AG04449 (cell line): ENCODE measurements around the gene TSPAN17.

Experiments
- CTCF ChIA-PET: fragments of 350-600 bp; formaldehyde crosslinking; extraction: SDS; loops from one replicate; lab custom pipeline; 2021; ENCODE audit warnings: antibody characterized with exemption; lab: Yijun Ruan, JAX
- POLR2A ChIA-PET: fragments of 400-600, 350-600 bp; formaldehyde crosslinking; extraction: SDS; loops from one replicate; lab custom pipeline; 2020; ENCODE audit warnings: antibody characterized with exemption, inconsistent platforms; lab: Yijun Ruan, JAX
- DNase-seq: peaks from one replicate; pipeline ENCODE4 v3.0.0-alpha.2; 2010; ENCODE audit warnings: low read depth, low spot score
- H3K4me3 ChIP-seq: 2 replicates; pipeline ENCODE4 v1.5.1; 2011; ENCODE audit warnings: low read depth, mild to moderate bottlenecking, control low read depth, low read length
- TF ChIP-seq, protein P1 (sequence below): IDR thresholded peaks from one replicate; pipeline ENCODE4 v1.5.1; 2011; ENCODE audit warnings: mild to moderate bottlenecking, moderate library complexity, low read length, control low read depth, inconsistent platforms; ENCODE audit not compliant: insufficient read depth; ENCODE audit errors: missing control alignments

The TSPAN17 gene

DNA sequence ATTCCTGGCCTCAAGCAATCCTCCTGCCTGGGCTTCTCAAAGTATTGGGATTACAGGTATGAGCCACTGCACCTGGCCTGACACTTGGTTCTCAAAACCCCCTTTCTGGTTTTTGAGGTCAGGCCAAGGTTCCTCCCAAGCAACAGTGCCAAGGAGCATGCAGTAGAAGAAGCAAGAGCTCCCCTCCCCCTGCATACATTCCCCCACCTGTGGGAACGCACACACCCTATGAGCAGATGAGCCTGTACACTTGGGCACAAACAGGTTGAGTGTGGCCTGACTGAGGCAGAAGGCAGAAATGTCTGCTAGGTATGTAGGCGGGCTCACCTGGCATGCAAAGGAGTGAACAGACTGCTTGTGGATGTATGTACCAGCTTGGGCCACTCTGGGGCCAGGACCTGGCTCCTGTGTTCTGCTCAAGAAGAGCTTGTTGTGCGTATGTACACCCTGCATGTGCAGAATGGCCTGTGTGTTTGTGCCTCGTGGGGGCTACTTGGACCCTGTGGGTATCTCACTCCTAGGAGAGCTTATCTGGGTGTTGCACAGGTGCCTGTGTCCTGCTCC is 39.1 kb upstream of the TSPAN17 start:
- CTCF ChIA-PET, result interaction anchor here (0.7 to 2.3 kb wide), 4 partner anchors 35 to 160 kb away, joined by 3 to 8 read pairs (median 4); no protein-coding TSS in a partner anchor
- POLR2A ChIA-PET, result no interaction called here
- no peak for DNase-seq
- TF ChIP-seq, protein P1, sequence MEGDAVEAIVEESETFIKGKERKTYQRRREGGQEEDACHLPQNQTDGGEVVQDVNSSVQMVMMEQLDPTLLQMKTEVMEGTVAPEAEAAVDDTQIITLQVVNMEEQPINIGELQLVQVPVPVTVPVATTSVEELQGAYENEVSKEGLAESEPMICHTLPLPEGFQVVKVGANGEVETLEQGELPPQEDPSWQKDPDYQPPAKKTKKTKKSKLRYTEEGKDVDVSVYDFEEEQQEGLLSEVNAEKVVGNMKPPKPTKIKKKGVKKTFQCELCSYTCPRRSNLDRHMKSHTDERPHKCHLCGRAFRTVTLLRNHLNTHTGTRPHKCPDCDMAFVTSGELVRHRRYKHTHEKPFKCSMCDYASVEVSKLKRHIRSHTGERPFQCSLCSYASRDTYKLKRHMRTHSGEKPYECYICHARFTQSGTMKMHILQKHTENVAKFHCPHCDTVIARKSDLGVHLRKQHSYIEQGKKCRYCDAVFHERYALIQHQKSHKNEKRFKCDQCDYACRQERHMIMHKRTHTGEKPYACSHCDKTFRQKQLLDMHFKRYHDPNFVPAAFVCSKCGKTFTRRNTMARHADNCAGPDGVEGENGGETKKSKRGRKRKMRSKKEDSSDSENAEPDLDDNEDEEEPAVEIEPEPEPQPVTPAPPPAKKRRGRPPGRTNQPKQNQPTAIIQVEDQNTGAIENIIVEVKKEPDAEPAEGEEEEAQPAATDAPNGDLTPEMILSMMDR, result no peak
- H3K4me3 ChIP-seq, result no peak overlapping the region

DNA sequence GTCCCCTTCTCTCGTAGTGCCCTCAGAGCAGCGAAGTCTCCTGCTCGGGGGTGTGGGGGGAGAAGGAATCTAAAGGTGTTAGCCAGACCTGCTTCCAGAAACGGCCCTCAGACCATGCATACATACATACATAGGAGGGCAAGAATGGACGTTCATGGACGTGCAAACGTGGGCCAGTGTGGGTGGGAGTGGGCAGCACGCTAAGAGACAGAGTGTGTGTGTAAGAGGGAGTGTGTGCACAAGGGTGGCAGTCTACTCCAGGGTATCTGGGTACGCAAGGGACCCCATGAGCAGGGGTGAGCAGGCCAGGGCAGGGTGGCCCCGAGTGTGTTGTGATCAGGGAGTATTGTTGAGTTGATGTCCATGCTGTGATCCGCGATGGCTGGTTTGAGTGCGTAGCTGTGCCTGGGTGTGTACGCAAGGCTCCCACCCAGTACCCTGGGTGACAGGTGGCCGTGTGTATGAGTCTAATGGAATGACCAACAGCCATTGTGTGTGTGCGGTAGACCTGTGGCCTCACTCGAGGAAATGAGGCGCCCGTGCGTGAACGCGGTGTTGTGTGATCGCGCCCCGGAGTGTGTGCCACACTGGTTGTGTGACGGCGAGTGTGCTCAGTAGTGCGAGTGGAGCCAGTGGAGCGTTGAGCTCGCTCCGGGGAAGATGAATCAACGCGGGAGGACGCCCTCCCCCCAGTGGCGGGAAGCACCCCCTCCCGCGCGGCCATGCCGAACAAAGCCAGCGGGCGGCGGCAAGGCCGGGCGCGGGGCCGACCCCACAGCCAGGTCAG is 38.2 kb upstream of the TSPAN17 start:
- ChIA-PET CTCF (interaction anchor here (1.2 to 2.3 kb wide), 2 partner anchors 66 to 161 kb away, joined by 3 to 8 read pairs; no protein-coding TSS in a partner anchor), POLR2A (no interaction called here)
- DNase-seq, result no peak
- peak overlapping the region; percentile 64 for H3K4me3 ChIP-seq
- TF ChIP-seq, protein P1, result no peak

DNA sequence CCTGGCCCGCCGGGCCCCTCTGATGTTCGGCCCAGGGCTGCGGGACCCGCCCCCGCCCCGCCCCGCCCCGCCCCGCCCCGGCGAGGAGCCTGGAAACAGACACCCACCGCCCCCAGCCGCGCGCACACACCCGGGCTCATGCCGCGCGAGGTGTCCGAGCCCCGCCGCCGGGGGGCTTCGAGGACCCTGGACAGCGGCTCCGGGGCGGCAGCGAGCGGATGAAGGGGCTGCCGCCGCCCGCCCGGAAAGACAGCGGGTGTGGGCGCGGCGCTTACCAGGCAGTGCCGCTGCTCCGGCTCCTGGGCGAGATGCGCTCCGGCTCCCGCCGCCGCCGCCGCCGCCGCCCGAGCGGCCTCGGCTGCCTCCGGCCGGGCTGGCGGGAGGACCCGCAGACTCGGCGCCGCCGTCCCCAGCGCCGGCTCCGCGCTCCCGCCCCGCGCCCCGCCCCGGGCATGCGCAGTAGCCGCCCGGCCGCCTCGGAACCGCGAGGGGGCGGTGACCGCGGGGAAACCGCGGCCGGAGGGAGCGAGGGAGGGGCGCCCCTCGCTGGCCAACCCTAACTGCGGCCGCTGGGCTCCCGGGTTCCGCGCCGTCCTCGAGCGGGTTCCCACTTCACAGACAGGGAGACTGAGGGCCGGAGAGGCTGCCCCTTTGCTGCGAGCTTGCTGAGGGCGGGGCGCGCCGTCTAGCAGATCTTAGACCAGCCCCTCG is 37.4 kb upstream of the TSPAN17 start, which contains the start of gene GPRIN1:
Gene GPRIN1, minus strand, starts transcription at position 433 of the 711 bp plus-strand sequence. CDS start 10,322 bp downstream, outside the sequence.
- ChIA-PET POLR2A (no interaction called here), CTCF (interaction anchor here (2.3 kb wide), 1 partner anchor 67 kb away, joined by 8 read pairs; no protein-coding TSS in a partner anchor)
- TF ChIP-seq, protein P1, result peak; percentile 36
- peak within 1 kb of the TSS; percentile 64 for H3K4me3 ChIP-seq
- DNase-seq, result no peak

DNA sequence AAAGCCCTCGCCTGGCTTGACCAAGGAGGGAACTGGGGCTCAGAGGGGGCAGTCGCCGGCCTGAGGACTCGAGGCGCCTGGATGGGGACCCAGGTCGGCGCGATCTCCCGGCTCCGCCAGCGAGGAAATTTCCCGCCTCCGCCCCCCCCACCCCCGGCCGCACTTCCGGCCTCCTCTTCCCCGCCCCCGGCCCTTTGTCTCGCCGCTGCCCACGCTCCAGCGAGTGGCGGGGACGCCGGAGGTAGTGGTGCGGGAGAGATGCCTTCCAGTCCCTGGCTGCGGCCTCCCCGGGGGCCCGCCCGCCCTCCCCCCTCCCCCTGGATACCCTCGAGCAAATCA is 36.9 kb upstream of the TSPAN17 start:
- H3K4me3 ChIP-seq, result peak overlapping the region; percentile 64
- ChIA-PET POLR2A (no interaction called here), CTCF (no interaction called here)
- DNase-seq, result no peak
- TF ChIP-seq, protein P1, result no peak

DNA sequence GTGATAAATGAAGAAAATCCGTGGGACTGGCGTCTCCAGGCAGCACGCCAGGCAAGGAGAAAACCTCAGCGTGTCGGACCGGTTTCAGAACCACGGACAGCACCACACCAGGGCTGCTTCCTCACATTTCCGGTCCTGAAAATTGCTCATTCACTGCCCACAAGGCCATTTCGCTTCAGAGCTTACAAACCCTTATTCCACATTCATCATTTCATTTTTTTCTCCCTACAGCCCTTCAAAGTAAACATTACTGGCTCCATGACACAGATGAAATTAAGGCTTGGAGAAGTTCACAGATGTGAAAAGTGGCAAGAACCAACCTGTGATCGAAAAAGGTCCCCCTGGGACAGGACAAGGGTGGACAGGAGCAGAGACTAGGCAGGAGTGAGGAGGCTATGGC is 35.8 kb upstream of the TSPAN17 start:
- ChIA-PET CTCF (interaction anchor here (0.7 to 1.6 kb wide), 4 partner anchors 19 to 49 kb away, joined by 3 to 5 read pairs (median 3); partner anchors contain the start of genes EIF4E1B and SNCB), POLR2A (no interaction called here)
- DNase-seq, result peak; percentile 44
- TF ChIP-seq, protein P1, result no peak
- no peak overlapping the region for H3K4me3 ChIP-seq

DNA sequence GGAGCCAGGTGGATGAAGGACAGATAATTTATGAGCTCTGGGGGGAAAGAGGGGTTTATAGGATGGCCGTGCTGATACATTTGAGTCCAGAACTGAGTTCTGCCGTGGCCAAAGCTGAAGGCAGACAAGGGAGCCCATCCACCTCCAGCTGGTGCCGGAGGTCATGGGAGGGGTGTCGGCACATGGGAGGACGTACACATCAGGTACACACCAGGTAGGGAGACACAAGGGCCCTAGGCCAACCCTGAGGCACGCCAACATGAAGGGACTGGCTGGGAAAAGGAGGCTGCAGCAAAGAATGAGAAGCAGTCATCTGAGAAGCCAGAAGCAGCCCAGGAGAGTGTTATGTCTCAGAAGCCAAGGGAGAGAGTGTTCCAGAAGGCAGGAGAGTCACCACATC is 35.3 kb upstream of the TSPAN17 start:
- no peak overlapping the region for H3K4me3 ChIP-seq
- TF ChIP-seq, protein P1, result no peak
- CTCF ChIA-PET, result interaction anchor here (1.0 to 1.6 kb wide), 3 partner anchors 18 to 49 kb away, joined by 3 to 5 read pairs (median 3); partner anchors contain the start of genes EIF4E1B and SNCB
- no peak for DNase-seq
- POLR2A ChIA-PET, result no interaction called here
